ENCODE measurements around the gene ARPC1A. TPM values are rescaled to one million over a fixed set of nuclear protein-coding genes. Genes with fewer than 3 reads are reported as not detected.
"Not testable (repeated sequence)": the region's sequence is repeated elsewhere in the genome, so short reads cannot be mapped to it uniquely, and the experiment has no call there.

Gene ARPC1A
- total RNA-seq, 4 donors from 2014 or later, result 76.5 to 118 (median 103) TPM

DNA sequence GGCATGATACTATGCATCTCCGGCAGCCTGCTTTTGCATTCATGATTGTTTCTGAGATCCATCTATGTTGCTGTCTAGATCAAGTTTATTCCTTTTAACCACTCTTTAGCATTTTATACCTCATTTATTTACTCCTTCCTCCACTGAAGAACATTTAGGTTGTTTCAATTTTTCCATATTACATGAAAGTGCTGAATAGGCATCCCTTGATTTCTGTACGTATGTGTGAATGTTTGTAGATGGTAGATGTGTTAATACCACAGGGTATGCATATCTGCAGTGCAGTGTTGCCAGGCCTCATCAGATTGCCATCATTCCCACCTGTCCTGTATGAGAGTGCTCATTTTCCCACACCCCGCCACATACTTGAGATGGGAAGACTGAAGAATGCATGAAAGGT is 13.9 kb downstream of the ARPC1A start:
- TF ChIP-seq POLR2A (IDR thresholded peaks at IDR 0.05), result no peak
- no peak for TF ChIP-seq CTCF (IDR thresholded peaks at IDR 0.05)
- peak overlapping the region in 1 of 2 donors; percentile 70 for H3K27ac ChIP-seq
- no peak for DNase-seq
- no peak overlapping the region for H3K4me3 ChIP-seq
- no peaks in the 10 kb centered on the region for H3K27me3 ChIP-seq
- no peaks in the 10 kb centered on the region for H3K9me3 ChIP-seq
- intact Hi-C loops (cut with DNase I; ENCODE audit: low total_unique reads), result no loop called here
- H3K36me3 ChIP-seq, result no peaks in the 10 kb centered on the region
- H3K4me1 ChIP-seq, result no peaks in the 10 kb centered on the region

GRCh38 chr7:99340659-99341058 is 15.0 kb downstream of the ARPC1A start:
- no peaks in the 10 kb centered on the region for H3K9me3 ChIP-seq
- no peaks in the 10 kb centered on the region for H3K36me3 ChIP-seq
- H3K4me3 ChIP-seq, result no peak overlapping the region
- H3K4me1 ChIP-seq, result no peaks in the 10 kb centered on the region
- no peaks in the 10 kb centered on the region for H3K27me3 ChIP-seq
- TF ChIP-seq POLR2A (IDR thresholded peaks at IDR 0.05), result no peak
- no peak for TF ChIP-seq CTCF (IDR thresholded peaks at IDR 0.05)
- no peak for DNase-seq
- intact Hi-C loops (cut with DNase I; ENCODE audit: low total_unique reads), result no loop called here
- peak overlapping the region in 1 of 2 donors; percentile 70 for H3K27ac ChIP-seq

DNA sequence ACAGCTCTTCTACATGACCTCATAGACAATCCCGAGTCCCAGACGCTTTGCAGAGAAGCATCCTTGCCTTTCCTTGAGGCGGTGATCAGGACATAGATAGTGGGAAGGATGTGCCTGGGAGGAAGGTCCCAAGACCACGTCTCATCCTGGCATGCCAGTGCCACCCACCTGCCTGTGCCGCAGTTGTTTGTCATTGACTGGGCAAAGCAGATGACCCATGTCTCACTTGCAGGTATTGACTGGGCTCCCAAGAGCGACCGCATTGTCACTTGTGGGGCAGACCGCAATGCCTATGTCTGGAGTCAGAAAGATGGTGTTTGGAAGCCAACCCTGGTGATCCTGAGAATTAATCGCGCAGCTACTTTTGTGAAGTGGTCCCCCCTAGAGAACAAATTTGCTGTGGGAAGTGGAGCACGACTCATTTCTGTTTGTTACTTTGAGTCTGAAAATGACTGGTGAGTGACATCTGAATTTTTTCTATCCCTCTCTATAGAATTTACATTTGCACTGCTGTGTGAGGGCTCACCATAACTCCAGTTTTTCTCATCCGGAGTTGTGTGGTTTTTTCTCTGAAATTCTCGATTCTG is 18.5 kb downstream of the ARPC1A start:
- Histone ChIP-seq H3K27ac (no peak overlapping the region), H3K27me3 (no peaks in the 10 kb centered on the region), H3K36me3 (no peaks in the 10 kb centered on the region), H3K4me1 (no peaks in the 10 kb centered on the region), H3K9me3 (no peaks in the 10 kb centered on the region), H3K4me3 (no peak overlapping the region)
- no peak for TF ChIP-seq CTCF (IDR thresholded peaks at IDR 0.05)
- no peak for TF ChIP-seq POLR2A (IDR thresholded peaks at IDR 0.05)
- DNase-seq, result no peak
- intact Hi-C loops (cut with DNase I; ENCODE audit: low total_unique reads), result no loop called here

- H3K4me1 ChIP-seq; DNase-seq; H3K27me3 ChIP-seq; H3K9me3 ChIP-seq; H3K27ac ChIP-seq; intact Hi-C loops (cut with DNase I; ENCODE audit: low total_unique reads); H3K36me3 ChIP-seq; H3K4me3 ChIP-seq: not testable (repeated sequence)
Observed at GRCh38 chr7:99350641-99351040, 24.9 kb downstream of the ARPC1A start.

- H3K9me3 ChIP-seq, result no peaks in the 10 kb centered on the region
- no peak overlapping the region for H3K27ac ChIP-seq
- H3K4me3 ChIP-seq, result no peak overlapping the region
- no peaks in the 10 kb centered on the region for H3K27me3 ChIP-seq
- no peaks in the 10 kb centered on the region for H3K4me1 ChIP-seq
- DNase-seq, result no peak
- no peaks in the 10 kb centered on the region for H3K36me3 ChIP-seq
- intact Hi-C loops (cut with DNase I; ENCODE audit: low total_unique reads), result no loop called here
- TF ChIP-seq POLR2A (IDR thresholded peaks at IDR 0.05) (no peak), CTCF (IDR thresholded peaks at IDR 0.05) (no peak)
Observed at GRCh38 chr7:99352247-99352646, 26.5 kb downstream of the ARPC1A start.

DNA sequence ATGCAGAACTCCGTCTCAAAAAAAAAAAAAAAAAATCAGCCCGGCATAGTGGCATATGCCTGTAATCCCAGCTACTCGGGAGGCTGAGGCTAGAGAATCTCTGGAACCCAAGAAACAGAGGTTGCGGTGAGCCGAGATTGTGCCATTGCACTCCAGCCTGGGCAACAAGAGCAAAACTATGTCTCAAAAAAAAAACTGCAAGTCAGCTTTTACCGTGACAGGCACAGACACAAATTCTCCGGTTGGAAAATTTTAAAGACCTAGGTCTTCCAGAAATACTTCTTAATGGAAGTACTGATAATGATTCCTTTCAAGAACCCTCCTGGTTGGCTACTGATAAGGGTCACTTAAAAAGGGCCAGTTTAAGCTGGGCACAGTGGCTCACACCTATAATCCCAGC is 29.4 kb downstream of the ARPC1A start:
- H3K9me3 ChIP-seq, result no peaks in the 10 kb centered on the region
- H3K4me1 ChIP-seq, result no peaks in the 10 kb centered on the region
- intact Hi-C loops (cut with DNase I; ENCODE audit: low total_unique reads), result no loop called here
- DNase-seq, result no peak
- H3K27me3 ChIP-seq, result no peaks in the 10 kb centered on the region
- H3K36me3 ChIP-seq, result no peaks in the 10 kb centered on the region
- H3K4me3 ChIP-seq, result no peak overlapping the region
- TF ChIP-seq POLR2A (IDR thresholded peaks at IDR 0.05) (no peak), CTCF (IDR thresholded peaks at IDR 0.05) (no peak)
- H3K27ac ChIP-seq, result no peak overlapping the region
